HepG2 (cell line): Measurements from ENCODE around the gene POLN.

Experiments
- MAZ ChIP-seq, 2 experiments: sonication (generic) in 1 of 2; formaldehyde crosslinking in 1 of 2; IDR thresholded peaks; 2 replicates each; pipeline versions ENCODE4 v1.5.0 to v1.6.1; 2012 to 2020; ENCODE audit warnings: low read depth in 2 of 2, mild to moderate bottlenecking in 2 of 2, borderline replicate concordance in 1 of 2, improper control_type of control experiment in 1 of 2, low read length in 1 of 2, missing genetic modification reagents in 1 of 2, moderate library complexity in 1 of 2
- MZF1 ChIP-seq: sonication (generic); formaldehyde crosslinking; IDR thresholded peaks from 2 replicates; pipeline ENCODE4 v1.8.1; 2023; ENCODE audit warnings: mild to moderate bottlenecking, missing genetic modification reagents, borderline replicate concordance
- TF ChIP-seq, protein P1 (sequence below): sonication (generic); formaldehyde crosslinking; IDR thresholded peaks from 2 replicates; pipeline ENCODE4 v1.5.0; 2020; ENCODE audit warnings: mild to moderate bottlenecking, missing genetic modification reagents, moderate library complexity

DNA sequence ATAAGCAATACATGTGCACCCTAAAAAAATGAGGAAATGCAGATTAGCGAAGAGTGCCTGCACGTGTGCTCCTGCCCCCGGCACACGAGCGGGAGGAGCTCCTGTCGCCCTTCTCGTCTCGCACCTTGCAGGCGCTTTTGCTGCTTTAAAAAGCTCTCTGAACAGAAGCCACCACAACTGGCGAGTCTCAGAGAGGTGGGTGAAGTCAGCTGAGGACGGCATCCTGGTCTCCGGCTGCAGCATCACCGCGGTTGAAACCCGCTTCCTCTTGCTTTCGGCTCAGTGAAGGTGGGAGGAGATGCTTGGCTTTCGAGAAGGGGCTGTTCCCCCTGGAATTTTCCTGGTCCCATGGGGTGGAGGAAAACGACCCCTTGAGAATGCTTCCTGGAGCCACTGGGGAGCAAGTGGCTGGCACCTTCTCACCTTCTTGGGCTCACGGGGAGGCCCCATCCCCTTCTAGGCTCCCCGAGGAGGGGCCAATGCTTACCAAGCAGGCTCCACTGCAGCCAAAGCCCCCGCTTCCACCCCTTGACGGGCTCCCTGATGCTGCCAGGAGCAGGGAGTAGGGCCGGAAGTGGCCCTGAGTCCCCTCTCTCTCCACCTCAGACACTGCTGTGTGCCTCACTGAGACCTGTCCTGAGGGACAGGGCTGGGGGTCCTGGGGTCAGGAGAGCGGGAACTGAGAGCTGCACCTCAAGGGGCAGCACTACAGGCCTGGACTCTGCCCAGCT, 49.2 kb upstream of the POLN start:
- TF ChIP-seq MZF1 (CRISPR knock-in tag) (no peak), MAZ (IDR thresholded peaks at IDR 0.05; ENCODE audit: borderline replicate concordance, low read depth, low read length) (no peak), MAZ (CRISPR knock-in tag; IDR thresholded peaks at IDR 0.05; ENCODE audit: low read depth) (no peak)
- TF ChIP-seq, protein P1, sequence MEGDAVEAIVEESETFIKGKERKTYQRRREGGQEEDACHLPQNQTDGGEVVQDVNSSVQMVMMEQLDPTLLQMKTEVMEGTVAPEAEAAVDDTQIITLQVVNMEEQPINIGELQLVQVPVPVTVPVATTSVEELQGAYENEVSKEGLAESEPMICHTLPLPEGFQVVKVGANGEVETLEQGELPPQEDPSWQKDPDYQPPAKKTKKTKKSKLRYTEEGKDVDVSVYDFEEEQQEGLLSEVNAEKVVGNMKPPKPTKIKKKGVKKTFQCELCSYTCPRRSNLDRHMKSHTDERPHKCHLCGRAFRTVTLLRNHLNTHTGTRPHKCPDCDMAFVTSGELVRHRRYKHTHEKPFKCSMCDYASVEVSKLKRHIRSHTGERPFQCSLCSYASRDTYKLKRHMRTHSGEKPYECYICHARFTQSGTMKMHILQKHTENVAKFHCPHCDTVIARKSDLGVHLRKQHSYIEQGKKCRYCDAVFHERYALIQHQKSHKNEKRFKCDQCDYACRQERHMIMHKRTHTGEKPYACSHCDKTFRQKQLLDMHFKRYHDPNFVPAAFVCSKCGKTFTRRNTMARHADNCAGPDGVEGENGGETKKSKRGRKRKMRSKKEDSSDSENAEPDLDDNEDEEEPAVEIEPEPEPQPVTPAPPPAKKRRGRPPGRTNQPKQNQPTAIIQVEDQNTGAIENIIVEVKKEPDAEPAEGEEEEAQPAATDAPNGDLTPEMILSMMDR (CRISPR knock-in tag): no peak
